Measurements from ENCODE around the gene MED27. TPM values are rescaled to one million over a fixed set of nuclear protein-coding genes. Genes with fewer than 3 reads are reported as not detected.

The MED27 gene
- total and polyA plus RNA-seq, 8 donors, result 0.87 to 21.9 (median 12.7) TPM

- intact Hi-C loops (cut with DNase I; ENCODE audit: low total_unique reads), result no loop called here
These were observed 129.2 kb downstream of the MED27 start for GRCh38 chr9:131950487-131950886.

GRCh38 chr9:131946180-131946579, 133.5 kb downstream of the MED27 start:
- Histone ChIP-seq H3K36me3 (no peaks in the 10 kb centered on the region), H3K27me3 (no peaks in the 10 kb centered on the region), H3K4me1 (no peaks in the 10 kb centered on the region), H3K27ac (no peak overlapping the region), H3K9me3 (no peaks in the 10 kb centered on the region), H3K4me3 (no peak overlapping the region)
- TF ChIP-seq POLR2A (IDR thresholded peaks at IDR 0.05), result no peak
- no peak for TF ChIP-seq EP300 (IDR thresholded peaks at IDR 0.05)
- TF ChIP-seq CTCF (IDR thresholded peaks at IDR 0.05), result no peak
- no peak for TF ChIP-seq POLR2AphosphoS5 (IDR thresholded peaks at IDR 0.05)
- DNase-seq, result no peak
- 85 to 92% (median 89%) methylated on average over 2 of the region's 2 CpGs for WGBS, 5 donors
- intact Hi-C loops (cut with DNase I; ENCODE audit: low total_unique reads), result no loop called here

More at GRCh38 chr9:131950487-131950886, 129.2 kb downstream of the MED27 start:
- no peaks in the 10 kb centered on the region for H3K27me3 ChIP-seq
- peaks cover 0 to 12% (median 0%) of the 10 kb centered on the region in 4 donors for H3K4me1 ChIP-seq
- TF ChIP-seq POLR2AphosphoS5 (IDR thresholded peaks at IDR 0.05), result no peak
- no peak for TF ChIP-seq CTCF (IDR thresholded peaks at IDR 0.05)
- TF ChIP-seq POLR2A (IDR thresholded peaks at IDR 0.05), result no peak
- no peak for TF ChIP-seq EP300 (IDR thresholded peaks at IDR 0.05)
- H3K27ac ChIP-seq, result no peak overlapping the region
- H3K4me3 ChIP-seq, result no peak overlapping the region
- no peak for DNase-seq
- WGBS, 5 donors, result 82 to 91% (median 89%) methylated on average over 9 of the region's 9 CpGs
- H3K9me3 ChIP-seq, result no peaks in the 10 kb centered on the region
- no peaks in the 10 kb centered on the region for H3K36me3 ChIP-seq

GRCh38 chr9:131943351-131943841, 136.3 kb downstream of the MED27 start:
- Histone ChIP-seq H3K36me3 (peaks cover 0 to 13% (median 9%) of the 10 kb centered on the region in 4 donors), H3K9me3 (no peaks in the 10 kb centered on the region), H3K27me3 (no peaks in the 10 kb centered on the region), H3K4me1 (no peaks in the 10 kb centered on the region), H3K27ac (no peak overlapping the region), H3K4me3 (no peak overlapping the region)
- intact Hi-C loops (cut with DNase I; ENCODE audit: low total_unique reads), result no loop called here
- DNase-seq, result peak in 1 of 2 donors; percentile 31
- 89 to 97% (median 92%) methylated on average over 12 of the region's 12 CpGs for WGBS, 5 donors
- TF ChIP-seq POLR2A (IDR thresholded peaks at IDR 0.05) (no peak), CTCF (IDR thresholded peaks at IDR 0.05) (no peak), POLR2AphosphoS5 (IDR thresholded peaks at IDR 0.05) (no peak), EP300 (IDR thresholded peaks at IDR 0.05) (no peak)

GRCh38 chr9:131942146-131942720, 137.4 kb downstream of the MED27 start:
- TF ChIP-seq EP300 (IDR thresholded peaks at IDR 0.05) (no peak), POLR2AphosphoS5 (IDR thresholded peaks at IDR 0.05) (no peak), CTCF (IDR thresholded peaks at IDR 0.05) (no peak), POLR2A (IDR thresholded peaks at IDR 0.05) (no peak)
- Histone ChIP-seq H3K27ac (no peak overlapping the region), H3K36me3 (peaks cover 0 to 24% (median 21%) of the 10 kb centered on the region in 4 donors), H3K4me3 (no peak overlapping the region), H3K27me3 (no peaks in the 10 kb centered on the region), H3K9me3 (no peaks in the 10 kb centered on the region), H3K4me1 (no peaks in the 10 kb centered on the region)
- intact Hi-C loops (cut with DNase I; ENCODE audit: low total_unique reads), result no loop called here
- 81 to 93% (median 90%) methylated on average over 5 of the region's 5 CpGs for WGBS, 5 donors
- no peak for DNase-seq
